Mucosa of descending colon (tissue), 3 donors: ENCODE measurements around the gene IRF6. TPM values are rescaled to one million over a fixed set of nuclear protein-coding genes. Genes with fewer than 3 reads are reported as not detected.

Experiments used
- ATAC-seq: fragments of 200-7000 bp; cut with Tn5 transposase; one replicate; pipeline ENCODE4 v1.9.1; 2020; ENCODE audit warnings: mild to moderate bottlenecking, moderate library complexity
- DNase-seq, 3 donors: peaks; one replicate each; pipeline ENCODE4 v3.0.0-alpha.2; 2020
- H3K36me3 ChIP-seq: fragments of 200-600 bp; one replicate; pipeline ENCODE4 v1.8.0; 2021; ENCODE audit warnings: low read depth, mild to moderate bottlenecking
- H3K4me1 ChIP-seq: fragments of 200-600 bp; one replicate; pipeline ENCODE4 v1.8.0; 2021; ENCODE audit warnings: low read depth, mild to moderate bottlenecking
- H3K4me3 ChIP-seq: fragments of 200-600 bp; one replicate; pipeline ENCODE4 v1.8.0; 2021; ENCODE audit warnings: mild to moderate bottlenecking
- H3K9me3 ChIP-seq: fragments of 200-600 bp; one replicate; pipeline ENCODE4 v1.8.0; 2021; ENCODE audit warnings: mild to moderate bottlenecking
- CTCF ChIP-seq: fragments of 200-600 bp; IDR thresholded peaks from one replicate; pipeline ENCODE4 v1.8.0; 2022; ENCODE audit warnings: antibody characterized with exemption, mild to moderate bottlenecking
- intact Hi-C, 2 donors: fragments of 100-400 bp; cut with DNase I in 1 of 2; cut with micrococcal nuclease in 1 of 2; formaldehyde crosslinking; loops; one replicate each; pipeline versions ENCODE4 v1.11.0 to v1.11.1; 2022; cut with DNase I, micrococcal nuclease
- total RNA-seq, 3 donors: library from RNA; stranded (reverse); fragmentation: NEBNext Ultra II Directional in 2 of 3; extraction: Animal tissue kit (Norgen Biotek cat#: 25700) in 2 of 3; gene quantifications; one replicate each; pipeline versions ENCODE4 v1.2.1 to v1.2.4, GENCODE V29; 2021 to 2023
- donor health status: DM: no; HTN: no; CAD: no; lungs with moderate emphysema.
- donor health status: DM: no; HTN: no; CAD: no.
- donor health status: DM: no; HTN: yes; CAD: no.

Gene IRF6
- total RNA-seq, 3 donors from 2014 or later = 42.9 to 115 (median 96.9) TPM

DNA sequence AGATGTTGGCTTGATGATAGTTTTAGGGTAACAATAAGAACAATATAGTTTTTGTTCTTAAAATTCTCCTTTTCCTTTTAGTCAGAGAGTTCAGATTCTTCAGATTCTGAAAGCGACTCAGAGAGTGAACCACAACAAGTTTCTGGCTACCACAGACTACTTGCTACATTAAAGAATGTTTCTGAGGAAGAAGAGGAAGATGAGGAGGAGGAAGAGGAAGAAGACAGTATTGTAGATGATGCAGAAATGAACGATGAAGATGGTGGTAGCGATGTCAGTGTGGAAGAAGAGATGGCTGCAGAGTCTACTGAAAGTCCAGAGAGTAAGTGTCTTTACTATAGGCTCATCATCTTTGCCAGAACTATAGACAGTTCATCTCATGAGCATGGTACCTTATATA, 24.8 kb upstream of the IRF6 start:
- peaks cover 15% of the 10 kb centered on the region for H3K4me1 ChIP-seq
- H3K4me3 ChIP-seq = no peak overlapping the region
- intact Hi-C loops = no loop called here
- ATAC-seq (no peak), DNase-seq (no peak)
- TF ChIP-seq CTCF = no peak
- no peaks in the 10 kb centered on the region for H3K36me3 ChIP-seq
- no peaks in the 10 kb centered on the region for H3K9me3 ChIP-seq

DNA sequence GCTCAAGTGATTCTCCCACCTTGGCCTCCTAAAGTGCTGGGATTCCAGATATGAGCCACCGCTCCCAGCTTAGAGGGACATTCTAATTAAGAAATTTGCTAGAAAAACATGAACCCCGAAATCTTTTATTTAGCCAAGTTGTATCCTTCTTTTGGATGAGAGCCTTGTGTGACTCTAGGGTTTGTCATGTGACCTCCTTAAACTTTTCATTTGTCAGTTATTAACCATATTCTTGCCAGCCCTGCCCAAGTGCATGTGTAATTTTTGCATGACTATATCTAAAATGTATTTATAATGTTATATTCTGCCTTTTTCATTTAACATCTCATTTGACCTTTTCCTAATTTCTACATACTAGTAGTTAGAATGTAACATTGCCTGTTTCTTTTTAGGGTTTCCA, 23.8 kb upstream of the IRF6 start:
- no peaks in the 10 kb centered on the region for H3K9me3 ChIP-seq
- no peak for TF ChIP-seq CTCF
- no peak overlapping the region for H3K4me3 ChIP-seq
- DNase-seq (no peak), ATAC-seq (no peak)
- no peaks in the 10 kb centered on the region for H3K36me3 ChIP-seq
- intact Hi-C loops = no loop called here
- peaks cover 15% of the 10 kb centered on the region for H3K4me1 ChIP-seq

DNA sequence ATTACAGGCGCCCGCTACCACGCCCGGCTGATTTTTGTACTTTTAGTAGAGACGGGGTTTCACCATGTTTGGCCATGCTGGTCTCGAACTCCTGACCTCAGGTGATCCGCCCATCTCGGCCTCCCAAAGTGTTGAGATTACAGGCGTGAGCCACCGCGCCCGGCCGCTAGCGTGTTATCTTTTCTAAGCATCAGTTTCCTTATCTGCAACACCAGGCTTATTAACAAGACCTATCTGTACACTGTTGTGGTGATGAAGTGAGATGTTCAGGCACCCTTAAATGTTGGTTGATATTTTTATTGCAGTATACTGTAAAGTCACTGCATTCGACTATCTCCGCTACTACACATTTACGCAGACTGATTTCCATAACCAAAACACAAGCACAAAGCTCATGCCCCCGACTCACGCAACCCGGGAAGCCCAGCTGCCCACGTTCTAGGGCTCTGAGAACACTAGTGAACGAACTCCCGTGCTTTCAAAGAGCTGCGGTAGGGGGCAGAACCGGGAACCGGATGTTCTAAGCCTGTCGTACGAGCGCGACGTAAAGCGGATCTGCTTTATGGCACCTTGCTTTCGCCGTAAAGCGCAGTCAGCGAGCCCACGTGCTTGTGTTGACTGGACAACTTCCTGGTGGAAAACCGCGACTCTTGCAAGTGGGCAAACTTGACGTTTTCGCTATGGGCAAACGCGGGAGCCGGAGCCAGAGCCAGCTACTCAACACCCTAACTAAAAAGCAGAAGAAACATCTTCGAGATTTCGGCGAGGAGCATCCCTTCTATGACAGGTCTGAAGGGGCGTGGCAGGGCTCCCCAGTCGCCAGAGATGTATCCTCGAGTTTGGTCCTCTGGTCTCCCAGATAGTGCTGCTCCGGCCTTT, 21.7 kb upstream of the IRF6 start, which contains the start of gene UTP25:
TSS of gene UTP25 (plus strand) at position 589 of the 879 bp plus-strand sequence. CDS start at position 681, 92 bp downstream.
- ATAC-seq (peak; percentile 94), DNase-seq (peak; percentile 95 to 98 (median 95))
- peak; percentile 83 for TF ChIP-seq CTCF
- no peaks in the 10 kb centered on the region for H3K36me3 ChIP-seq
- H3K4me3 ChIP-seq = peak within 1 kb of the TSS; percentile 36
- peaks cover 25% of the 10 kb centered on the region for H3K4me1 ChIP-seq
- intact Hi-C loops = no loop called here
- H3K9me3 ChIP-seq = no peaks in the 10 kb centered on the region

DNA sequence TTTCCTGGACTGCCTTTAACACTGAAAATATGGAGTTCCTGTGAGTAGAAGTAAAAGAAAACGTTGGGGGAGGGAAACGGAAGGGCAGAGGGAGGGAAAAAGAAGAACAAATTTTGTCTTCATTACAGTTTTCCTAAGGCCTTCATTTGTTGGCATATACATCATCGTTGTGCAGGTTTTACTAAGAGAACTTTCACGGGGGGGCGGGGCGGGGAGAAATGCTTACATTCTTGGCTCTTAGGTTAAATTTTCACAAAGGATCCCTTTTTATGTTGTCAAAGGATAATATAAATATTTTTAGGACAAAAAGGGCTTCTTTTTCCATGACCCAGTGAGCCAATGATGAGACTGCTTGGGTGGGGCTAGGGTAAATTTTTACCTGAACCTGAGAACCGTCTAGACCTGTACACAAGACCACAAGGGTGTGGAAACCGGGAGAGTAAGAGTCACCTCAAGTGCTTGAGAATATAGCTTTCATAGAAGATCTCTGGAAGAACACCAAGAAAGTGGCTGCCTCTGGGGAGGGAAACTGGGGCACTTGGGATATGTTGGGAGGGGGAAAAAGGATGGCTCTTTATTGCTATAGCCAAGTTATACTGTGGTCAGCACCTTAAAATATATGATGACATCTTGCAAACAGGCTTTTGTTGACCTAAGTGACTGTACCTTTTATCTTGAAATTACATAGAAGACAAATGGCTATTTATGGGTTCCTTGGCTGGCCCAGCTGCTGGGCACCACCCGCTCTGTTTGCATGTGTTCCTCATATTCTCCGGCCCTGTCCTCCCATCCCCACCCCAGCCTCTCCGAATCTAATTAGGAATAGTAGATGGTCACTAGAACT, 19.9 kb upstream of the IRF6 start:
- intact Hi-C loops = no loop called here
- TF ChIP-seq CTCF = no peak
- peaks cover 25% of the 10 kb centered on the region for H3K4me1 ChIP-seq
- peak in 2 of 3 donors; percentile 34 to 47 for DNase-seq
- ATAC-seq = peak; percentile 54
- H3K4me3 ChIP-seq = no peak overlapping the region
- no peaks in the 10 kb centered on the region for H3K36me3 ChIP-seq
- H3K9me3 ChIP-seq = no peaks in the 10 kb centered on the region

GRCh38 chr1:209823143-209824041, 17.4 kb upstream of the IRF6 start:
- DNase-seq = peak in 1 of 3 donors; percentile 24
- TF ChIP-seq CTCF = peak; percentile 47
- H3K9me3 ChIP-seq = no peaks in the 10 kb centered on the region
- H3K4me1 ChIP-seq = peaks cover 16% of the 10 kb centered on the region
- peak; percentile 64 for ATAC-seq
- H3K4me3 ChIP-seq = no peak overlapping the region
- H3K36me3 ChIP-seq = no peaks in the 10 kb centered on the region
- intact Hi-C loops = no loop called here
